HepG2 (cell line): ENCODE data around the gene ST6GALNAC4. TPM values are rescaled to one million over a fixed set of nuclear protein-coding genes. Genes with fewer than 3 reads are reported as not detected.
A peak's percentile ranks its signal among the peaks of the same experiment; 100 is the strongest.

Experiments used
- ATAC-seq: fragments of 200-7000 bp; cut with Tn5 transposase; 3 replicates; pipeline ENCODE4 v1.9.1; 2020; ENCODE audit warnings: mild to moderate bottlenecking, moderate library complexity
- BruUV-seq: library from RNA; stranded (reverse); fragments of 400-500 nt; replicated peaks from 2 replicates; lab custom pipeline; 2021; lab: Mats Ljungman, UMichigan
- CTCF ChIA-PET: fragments of 300-600 bp; formaldehyde crosslinking; extraction: SDS; loops from one replicate; lab custom pipeline; 2021; ENCODE audit warnings: low total read pairs, inconsistent platforms, low intra/inter-chr PET ratio; lab: Yijun Ruan, JAX
- POLR2A ChIA-PET: fragments of 350-600 bp; sonication (Branson Sonifier 250); formaldehyde crosslinking; loops from one replicate; lab custom pipeline; 2020; ENCODE audit warnings: antibody characterized with exemption, inconsistent platforms; lab: Yijun Ruan, JAX
- DNase-seq: peaks from one replicate; pipeline ENCODE4 v3.0.0-alpha.2; 2015; ENCODE audit warnings: low spot score
- FAIRE-seq: peaks from 3 replicates; lab custom pipeline; 2011; peaks lifted over from hg19 to GRCh38; lab: Jason Lieb, UNC
- H2AFZ ChIP-seq: one replicate; pipeline ENCODE4 v1.6.1; 2011; ENCODE audit warnings: low read length, inconsistent platforms
- H3K27ac ChIP-seq: fragments of 300-600 bp; 3 replicates; pipeline ENCODE4 v1.8.0; 2011; ENCODE audit warnings: mixed run types, mild to moderate bottlenecking, mixed read lengths, low read length, inconsistent platforms; ENCODE audit not compliant: insufficient read depth; ENCODE audit errors: extremely low read length
- H3K27me3 ChIP-seq, 2 experiments: fragments of 200-600 bp in 1 of 2; 2 replicates in 1 of 2; 3 replicates in 1 of 2; pipeline versions ENCODE4 v1.6.0 to v1.8.0; 2011; ENCODE audit warnings: low read length in 2 of 2, mild to moderate bottlenecking in 2 of 2, moderate library complexity in 2 of 2, inconsistent platforms in 1 of 2; ENCODE audit not compliant: insufficient read depth in 2 of 2, control insufficient read depth in 1 of 2
- H3K36me3 ChIP-seq, 2 experiments: fragments of 200-600 bp in 1 of 2; replicated peaks in 1 of 2; 2 replicates in 1 of 2; 3 replicates in 1 of 2; pipeline versions ENCODE4 v1.5.1 to v1.8.0; 2011; ENCODE audit warnings: low read length in 2 of 2, inconsistent platforms in 1 of 2; ENCODE audit not compliant: insufficient read depth in 2 of 2, control insufficient read depth in 1 of 2
- H3K4me1 ChIP-seq: 2 replicates; pipeline ENCODE4 v1.5.1; 2012; ENCODE audit warnings: low read length, inconsistent platforms; ENCODE audit not compliant: insufficient read depth
- H3K4me2 ChIP-seq: 2 replicates; pipeline ENCODE4 v1.6.0; 2011; ENCODE audit warnings: low read depth, low read length, inconsistent platforms
- H3K4me3 ChIP-seq, 3 experiments: fragments of 200-600 bp in 1 of 3; sonication (generic), shearing (Covaris generic) in 1 of 3; replicated peaks in 1 of 3; 2 replicates each; pipeline ENCODE4 v1.5.1; 2011 to 2016; ENCODE audit warnings: low read length in 3 of 3, inconsistent platforms in 2 of 3, low read depth in 2 of 3, mild to moderate bottlenecking in 2 of 3, control low read depth in 1 of 3, mixed read lengths in 1 of 3; ENCODE audit not compliant: insufficient read depth in 1 of 3
- H3K79me2 ChIP-seq: one replicate; pipeline ENCODE4 v1.6.1; 2011; ENCODE audit warnings: low read length, inconsistent platforms; ENCODE audit not compliant: insufficient read depth
- H3K9ac ChIP-seq: 2 replicates; pipeline ENCODE4 v1.6.0; 2011; ENCODE audit warnings: mild to moderate bottlenecking, low read depth, low read length, inconsistent platforms; ENCODE audit not compliant: insufficient read depth
- H3K9me3 ChIP-seq: 2 replicates; pipeline ENCODE4 v1.5.1; 2012; ENCODE audit warnings: mild to moderate bottlenecking, low read length
- H4K20me1 ChIP-seq: 2 replicates; pipeline ENCODE4 v1.6.0; 2011; ENCODE audit warnings: inconsistent platforms, mild to moderate bottlenecking, low read length, moderate library complexity; ENCODE audit not compliant: insufficient read depth
- CCDC6 ChIP-seq: sonication (generic); formaldehyde crosslinking; IDR thresholded peaks from 2 replicates; pipeline ENCODE4 v1.8.1; 2022; ENCODE audit warnings: mild to moderate bottlenecking, missing genetic modification reagents, moderate library complexity
- CSRNP2 ChIP-seq: sonication (generic); formaldehyde crosslinking; conservative IDR thresholded peaks from 2 replicates; pipeline ENCODE4 v1.8.0; 2022; ENCODE audit warnings: low read depth, missing genetic modification reagents
- ELF3 ChIP-seq: IDR thresholded peaks from 2 replicates; pipeline ENCODE4 v1.6.1; 2016; ENCODE audit warnings: missing genetic modification reagents, missing compliant biosample characterization
- HNRNPL ChIP-seq: fragments of 200-400 bp; formaldehyde crosslinking; IDR thresholded peaks from 2 replicates; pipeline ENCODE4 v1.6.1; 2017; ENCODE audit warnings: mild to moderate bottlenecking, low read depth, low read length
- KDM2A ChIP-seq: sonication (generic); formaldehyde crosslinking; IDR thresholded peaks from 2 replicates; pipeline ENCODE4 v1.4.0; 2020; ENCODE audit warnings: low read depth, missing genetic modification reagents, borderline replicate concordance
- KMT2A ChIP-seq: sonication (generic); formaldehyde crosslinking; IDR thresholded peaks from 2 replicates; pipeline ENCODE4 v1.4.0; 2020; ENCODE audit warnings: missing genetic modification reagents
- MAZ ChIP-seq, 2 experiments: sonication (generic) in 1 of 2; formaldehyde crosslinking in 1 of 2; IDR thresholded peaks; 2 replicates each; pipeline versions ENCODE4 v1.5.0 to v1.6.1; 2012 to 2020; ENCODE audit warnings: low read depth in 2 of 2, mild to moderate bottlenecking in 2 of 2, borderline replicate concordance in 1 of 2, improper control_type of control experiment in 1 of 2, low read length in 1 of 2, missing genetic modification reagents in 1 of 2, moderate library complexity in 1 of 2
- MED1 ChIP-seq: sonication (generic); formaldehyde crosslinking; IDR thresholded peaks from 2 replicates; pipeline ENCODE4 v1.4.0; 2020; ENCODE audit warnings: missing genetic modification reagents
- POGK ChIP-seq: sonication (generic); formaldehyde crosslinking; conservative IDR thresholded peaks from 2 replicates; pipeline ENCODE4 v1.8.0; 2022; ENCODE audit warnings: mild to moderate bottlenecking, moderate library complexity, missing genetic modification reagents
- RARA ChIP-seq: IDR thresholded peaks from 2 replicates; pipeline ENCODE4 v1.6.1; 2016; ENCODE audit warnings: missing genetic modification reagents, missing compliant biosample characterization
- SMAD1 ChIP-seq: sonication (generic); formaldehyde crosslinking; IDR thresholded peaks from 2 replicates; pipeline ENCODE4 v1.4.0; 2020; ENCODE audit warnings: missing genetic modification reagents, low read depth, mild to moderate bottlenecking, borderline replicate concordance
- STAG1 ChIP-seq: sonication (generic); formaldehyde crosslinking; IDR thresholded peaks from 2 replicates; pipeline ENCODE4 v1.4.0; 2020; ENCODE audit warnings: missing genetic modification reagents
- TBX2 ChIP-seq: sonication (generic); formaldehyde crosslinking; IDR thresholded peaks from 2 replicates; pipeline ENCODE4 v1.5.0; 2020; ENCODE audit warnings: missing genetic modification reagents, mild to moderate bottlenecking, borderline replicate concordance
- ZBTB25 ChIP-seq: IDR thresholded peaks from 2 replicates; pipeline ENCODE4 v1.6.1; 2018; ENCODE audit warnings: missing genetic modification reagents
- ZFP62 ChIP-seq: sonication (generic); formaldehyde crosslinking; IDR thresholded peaks from 2 replicates; pipeline ENCODE4 v1.4.0; 2020; ENCODE audit warnings: missing genetic modification reagents
- ZNF501 ChIP-seq: sonication (generic); formaldehyde crosslinking; IDR thresholded peaks from 2 replicates; pipeline ENCODE4 v1.5.1; 2020; ENCODE audit warnings: mild to moderate bottlenecking, moderate library complexity, missing genetic modification reagents
- ZNF674 ChIP-seq: sonication (generic); formaldehyde crosslinking; IDR thresholded peaks from 2 replicates; pipeline ENCODE4 v1.5.0; 2020; ENCODE audit warnings: low read depth, mild to moderate bottlenecking, missing genetic modification reagents
- WGBS: methylation state at CpG from one replicate; pipeline ENCODE4 v1.1.6; 2017; ENCODE audit warnings: low lambda C conversion rate; 5-methylcytosine and 5-hydroxymethylcytosine counted together
- in situ Hi-C: cut with HindIII; loops from 2 replicates; pipeline ENCODE4 v1.10.0; 2017; ENCODE audit warnings: low pct_unique_long_range_greater_than_20kb; ENCODE audit not compliant: extremely low pct_ligation_motif_present
- intact Hi-C: fragments of 100-400 bp; cut with micrococcal nuclease; formaldehyde crosslinking; loops from one replicate; pipeline ENCODE4 v1.10.0; 2022; ENCODE audit not compliant: unreplicated experiment
- polyA plus RNA-seq, 8 experiments: library from polyadenylated mRNA; depleted of rRNA in 3 of 8; stranded (reverse) in 7 of 8; unstranded in 1 of 8; fragments of >200 nt; fragmentation: Illumina TruSeq in 4 of 8; extraction: Trizol in 4 of 8; gene quantifications; 2 replicates each; pipeline versions ENCODE4 v1.2.1 to v1.2.3, GENCODE V29; 2011 to 2016; ENCODE audit warnings: low read depth in 4 of 8, missing spikeins in 1 of 8, mixed read lengths in 1 of 8; ENCODE audit not compliant: insufficient read depth in 1 of 8
- total RNA-seq, 5 experiments: library from RNA; depleted of rRNA; stranded (reverse); fragments of >200 nt; fragmentation: Illumina TruSeq; extraction: Trizol; gene quantifications; 2 replicates each; pipeline ENCODE4 v1.2.3, GENCODE V29; 2016; ENCODE audit warnings: low read depth in 1 of 5

The ST6GALNAC4 gene
- total and polyA plus RNA-seq, 2 of the 13 experiments (the other 11 are each of a cell fraction or from before 2014, with no cell fraction given): 18.8 to 27.7 TPM

- no TSS peak for BruUV-seq
- in situ Hi-C loops: loop anchor here (5.0 kb wide), 1 partner anchor 48 kb away; the partner anchor contains the start of gene ST6GALNAC4
- TF ChIP-seq ZFP62 (CRISPR knock-in tag): no peak
- TF ChIP-seq ZNF674: no peak
- TF ChIP-seq HNRNPL: peak; percentile 84
- no peak for TF ChIP-seq CCDC6 (CRISPR knock-in tag)
- peak; percentile 54 for TF ChIP-seq ZNF501
- no peak for TF ChIP-seq TBX2 (CRISPR knock-in tag)
- 0 out of 2 replicates have a peak, but pooled peaks have one; percentile 48 for TF ChIP-seq ZBTB25
- no peak for TF ChIP-seq SMAD1 (CRISPR knock-in tag)
- peak; percentile 64 for TF ChIP-seq RARA
- TF ChIP-seq KDM2A (CRISPR knock-in tag): peak; percentile 79
- 0 out of 2 replicates have a peak, but pooled peaks have one; percentile 20 for TF ChIP-seq MAZ (IDR thresholded peaks at IDR 0.05; ENCODE audit: borderline replicate concordance, low read depth, low read length)
- TF ChIP-seq MAZ (CRISPR knock-in tag; IDR thresholded peaks at IDR 0.05; ENCODE audit: low read depth): no peak
- TF ChIP-seq MED1 (CRISPR knock-in tag): peak; percentile 22; the same call in 1 of the 2 replicates
- peak; percentile 26; the same call in 1 of the 2 replicates for TF ChIP-seq ELF3 (CRISPR knock-in tag)
- peak; percentile 98 for TF ChIP-seq STAG1 (CRISPR knock-in tag)
- no peak for TF ChIP-seq CSRNP2 (CRISPR knock-in tag)
- TF ChIP-seq POGK (CRISPR knock-in tag): 0 out of 2 replicates have a peak, but pooled peaks have one; percentile 27
- TF ChIP-seq KMT2A (CRISPR knock-in tag): no peak
Observed at GRCh38 chr9:127869310-127870152, 47.3 kb downstream of the ST6GALNAC4 start.

More at GRCh38 chr9:127869310-127870152, 47.3 kb downstream of the ST6GALNAC4 start:
- H3K4me3 ChIP-seq: no peak overlapping the region
- DNase-seq: peak; percentile 71
- ChIA-PET POLR2A (interaction anchor here (0.6 to 1.9 kb wide), 9 partner anchors 27 to 431 kb away, joined by 3 to 5 read pairs (median 4); partner anchors contain the start of genes FPGS and ST6GALNAC4), CTCF (interaction anchor here (1.0 to 1.3 kb wide), 5 partner anchors 44 to 279 kb away, joined by 3 to 10 read pairs (median 7); partner anchors contain the start of gene TOR2A)
- peak; percentile 94 for ATAC-seq
- H2AFZ ChIP-seq: no peak overlapping the region
- no peaks in the 10 kb centered on the region; a peak in 2 of 5 replicates for H3K36me3 ChIP-seq
- H3K4me1 ChIP-seq: peaks cover 17% of the 10 kb centered on the region
- WGBS: 67% methylated on average over 10 of the region's 18 CpGs
- no peak overlapping the region for H3K27ac ChIP-seq
- H3K4me2 ChIP-seq: 0 out of 2 replicates have a peak overlapping the region, but pooled peaks have one; percentile 13
- no peak overlapping the region for H3K9ac ChIP-seq
- no peaks in the 10 kb centered on the region for H3K9me3 ChIP-seq
- H3K79me2 ChIP-seq: no peaks in the 10 kb centered on the region
- intact Hi-C loops: loop anchor here (1.0 kb wide), 2 partner anchors 52 to 83 kb away; partner anchors contain the start of gene CDK9
- FAIRE-seq: peak; percentile 21
- no peaks in the 10 kb centered on the region for H4K20me1 ChIP-seq
- no peaks in the 10 kb centered on the region for H3K27me3 ChIP-seq
